GM19372 (cell line): ENCODE measurements around the gene BRD1.

ENCODE experiments used
- ATAC-seq: cut with Tn5 transposase; IDR thresholded peaks from one replicate; pipeline ENCODE4 v1.9.1; 2021; ENCODE audit warnings: mild to moderate bottlenecking, low read depth, moderate library complexity; ENCODE audit not compliant: unreplicated experiment

BRD1 gene

GRCh38 chr22:49827853-49828598, at the start of gene BRD1:
TSS of gene BRD1 (minus strand) at chr22:49827873. CDS start at chr22:49824317, 3,556 bp downstream.
- no peak for ATAC-seq

DNA sequence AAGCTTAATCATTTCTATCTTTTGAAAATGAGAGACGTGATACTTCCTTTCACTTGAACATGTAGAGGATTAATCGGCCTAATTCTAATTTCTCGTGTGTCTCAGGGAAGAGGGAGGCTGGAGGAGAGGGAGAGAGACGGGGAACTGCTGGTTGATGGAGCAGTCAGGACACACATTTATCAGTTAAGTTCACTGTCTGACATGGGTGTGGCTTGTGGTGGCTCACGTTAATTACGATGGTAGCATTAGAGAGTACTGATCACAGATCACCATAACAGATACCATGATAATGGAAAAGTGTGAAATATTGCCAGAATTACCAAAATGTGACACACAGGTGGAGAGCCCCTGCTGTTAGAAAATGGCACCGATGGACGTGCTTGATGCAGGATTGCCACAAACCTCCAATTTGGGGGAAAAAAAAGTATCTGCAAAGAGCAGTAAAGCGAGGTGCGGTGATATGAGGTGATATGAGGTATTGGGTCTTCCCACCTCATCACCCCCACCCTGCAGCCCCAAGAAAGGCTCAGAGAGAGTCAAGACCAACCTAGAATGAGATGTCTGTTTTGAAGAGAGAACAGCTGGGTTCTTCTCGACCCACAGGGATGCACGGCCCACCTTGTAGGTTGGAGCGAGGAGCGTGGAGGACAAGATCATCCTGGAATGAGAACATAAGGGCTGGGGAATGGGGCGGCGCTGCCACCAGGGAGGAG, 45.7 kb upstream of the BRD1 start:
- ATAC-seq, result no peak

- no peak for ATAC-seq
Observed at GRCh38 chr22:49872347-49872746, 44.7 kb upstream of the BRD1 start.

GRCh38 chr22:49871482-49871881, 43.8 kb upstream of the BRD1 start:
- ATAC-seq, result no peak

GRCh38 chr22:49869845-49870712, 42.4 kb upstream of the BRD1 start:
- no peak for ATAC-seq

GRCh38 chr22:49869086-49869830, 41.6 kb upstream of the BRD1 start:
- no peak for ATAC-seq

GRCh38 chr22:49867303-49868265, 39.9 kb upstream of the BRD1 start:
- no peak for ATAC-seq

DNA sequence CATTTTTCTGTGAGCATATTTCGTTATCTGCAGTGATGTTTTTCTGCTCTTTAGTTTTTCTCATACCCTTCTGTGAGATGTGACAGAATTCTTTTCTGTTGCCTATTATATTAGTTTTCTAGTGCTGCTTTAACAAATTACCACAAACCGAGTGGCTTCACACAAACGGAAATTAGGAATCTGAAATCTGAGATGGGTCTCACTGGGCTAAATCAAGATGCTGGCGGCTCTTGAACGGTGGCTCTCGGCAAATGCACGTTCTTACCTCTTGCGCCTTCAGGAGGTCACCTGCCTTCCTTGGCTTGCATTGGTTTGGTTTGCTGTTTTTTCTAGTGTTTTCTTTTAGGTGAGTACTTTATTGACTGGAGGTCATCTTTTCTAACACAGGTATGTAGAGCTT, 39.0 kb upstream of the BRD1 start:
- no peak for ATAC-seq

DNA sequence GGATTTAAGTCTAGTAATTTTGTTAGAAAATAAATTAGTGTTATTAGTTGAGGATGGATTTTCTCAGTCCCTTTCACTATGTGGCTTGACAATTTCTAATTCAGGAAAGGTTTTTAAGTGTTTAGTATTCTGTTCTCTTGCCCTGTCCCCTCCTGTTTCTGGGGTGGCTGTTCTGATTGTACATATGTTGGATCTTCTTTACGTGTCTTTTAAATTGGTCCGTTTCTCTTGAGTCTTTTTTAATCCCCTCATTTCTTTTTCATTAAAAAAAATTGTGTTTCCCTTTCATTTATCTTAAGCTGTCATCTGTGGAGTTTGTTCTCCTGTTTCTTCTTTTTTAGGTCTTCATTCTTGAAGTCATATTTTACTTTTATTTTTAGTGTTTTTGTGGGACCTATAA, 38.5 kb upstream of the BRD1 start:
- ATAC-seq, result no peak

GRCh38 chr22:49865156-49865555, 37.5 kb upstream of the BRD1 start:
- no peak for ATAC-seq

DNA sequence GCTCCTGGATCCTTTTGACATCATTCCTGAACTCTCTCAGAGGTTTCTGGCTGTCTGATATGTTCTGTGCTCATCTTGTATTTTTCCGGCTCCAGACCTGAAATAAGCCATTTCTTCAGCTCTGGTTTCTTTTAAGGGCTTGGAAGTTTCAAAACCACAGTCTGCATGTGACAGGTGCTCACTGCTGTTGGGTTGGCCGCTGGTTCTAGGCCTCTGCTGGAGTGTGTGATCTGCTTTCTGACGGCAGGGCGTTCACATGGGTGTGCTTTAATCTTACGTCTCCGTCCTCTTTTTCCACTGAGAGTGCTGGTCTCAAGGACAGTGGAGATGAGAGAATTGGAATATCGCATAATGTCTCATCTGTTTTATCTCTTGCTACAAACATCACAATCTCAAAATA, 36.3 kb upstream of the BRD1 start:
- no peak for ATAC-seq

DNA sequence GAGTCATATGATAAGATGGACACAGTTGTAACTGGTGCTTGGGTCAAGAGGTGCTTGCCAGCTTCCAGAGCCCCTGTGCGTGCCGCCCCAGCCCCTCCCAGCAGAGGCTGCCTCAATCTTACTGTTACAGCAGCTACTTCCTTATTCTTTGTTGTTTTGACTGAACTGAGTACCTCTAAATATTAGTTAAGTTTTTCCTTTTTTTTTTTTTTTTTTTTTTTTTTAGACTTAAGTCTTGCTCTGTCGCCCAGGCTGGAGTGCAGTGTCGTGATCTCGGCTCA, 34.8 kb upstream of the BRD1 start:
- no peak for ATAC-seq

GRCh38 chr22:49861642-49862495, 34.2 kb upstream of the BRD1 start:
- no peak for ATAC-seq

DNA sequence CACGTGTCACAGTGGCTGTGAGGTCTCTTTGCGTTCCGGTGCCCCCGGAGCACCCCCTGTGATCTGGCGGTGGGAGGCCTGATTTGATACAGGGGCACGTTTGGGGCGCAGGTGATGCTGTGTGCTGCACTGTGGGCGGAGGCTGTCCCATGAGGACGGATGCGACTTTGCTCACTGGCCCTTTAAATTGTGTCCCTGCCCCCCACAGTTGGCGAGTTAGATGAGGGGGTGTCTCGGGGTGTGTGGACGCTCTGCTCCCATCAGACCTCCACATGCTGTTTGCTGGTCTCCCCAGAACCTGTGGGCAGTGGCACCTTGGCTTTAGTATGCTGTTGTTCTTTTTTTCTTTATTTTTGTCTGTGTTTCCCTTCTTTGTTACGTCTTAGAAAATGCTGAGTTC, 31.2 kb upstream of the BRD1 start:
- ATAC-seq, result no peak

DNA sequence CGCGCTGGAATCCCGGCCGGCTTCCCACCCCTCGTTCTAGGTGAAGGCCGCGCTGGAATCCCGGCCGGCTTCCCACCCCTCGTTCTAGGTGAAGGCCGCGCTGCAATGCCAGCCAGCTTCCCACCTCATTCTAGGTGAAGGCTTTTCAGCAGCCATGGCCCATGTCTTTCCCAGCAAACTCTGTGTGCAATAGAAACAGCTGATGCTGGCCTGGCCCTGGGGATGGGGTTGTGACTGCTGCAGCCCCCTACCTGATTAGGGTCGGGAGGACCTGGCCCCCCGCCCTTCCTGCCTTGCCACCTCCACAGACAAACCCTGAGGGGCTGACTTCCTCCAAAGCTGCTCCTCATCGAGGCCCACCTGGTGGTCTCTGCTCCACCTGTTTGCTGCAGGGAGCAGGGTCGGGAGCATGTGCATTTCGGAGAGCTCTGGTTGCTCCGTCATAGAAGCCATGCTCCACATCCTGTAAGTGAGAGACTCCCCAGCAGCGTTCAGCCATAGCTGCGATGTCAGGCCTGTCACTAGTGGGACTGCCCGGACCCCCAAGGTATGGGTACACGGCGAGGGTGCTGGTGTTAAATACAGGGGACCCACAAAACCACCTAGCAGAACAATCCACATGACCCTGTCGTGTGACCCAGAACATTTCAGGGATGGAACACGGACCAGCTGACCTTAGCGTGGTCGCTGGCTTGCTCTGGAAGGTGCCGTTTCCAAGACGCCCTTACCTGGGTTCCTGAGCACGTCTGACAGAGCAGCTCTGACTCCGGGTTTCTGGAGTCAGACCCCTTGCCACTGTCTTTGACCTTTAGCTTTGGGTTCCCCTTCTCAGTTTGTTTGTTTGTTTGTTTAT, 29.3 kb upstream of the BRD1 start:
- ATAC-seq, result no peak

DNA sequence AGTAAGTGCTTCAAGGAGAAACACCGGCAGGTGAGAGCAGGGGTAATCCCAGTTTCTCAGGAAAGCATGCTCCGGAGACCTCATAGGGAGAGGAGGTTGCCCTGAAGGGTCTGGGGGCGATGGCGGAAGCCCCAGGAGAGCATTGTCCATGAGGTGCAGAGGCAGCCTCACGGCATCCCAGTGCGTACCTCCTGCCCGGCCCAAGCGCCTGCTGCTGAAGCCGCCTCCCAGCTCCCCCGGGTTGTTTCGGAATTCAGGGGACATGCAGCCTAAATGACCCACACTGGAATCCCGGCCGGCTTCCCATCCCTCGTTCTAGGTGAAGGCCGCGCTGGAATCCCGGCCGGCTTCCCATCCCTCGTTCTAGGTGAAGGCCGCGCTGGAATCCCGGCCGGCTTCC, 28.7 kb upstream of the BRD1 start:
- no peak for ATAC-seq

DNA sequence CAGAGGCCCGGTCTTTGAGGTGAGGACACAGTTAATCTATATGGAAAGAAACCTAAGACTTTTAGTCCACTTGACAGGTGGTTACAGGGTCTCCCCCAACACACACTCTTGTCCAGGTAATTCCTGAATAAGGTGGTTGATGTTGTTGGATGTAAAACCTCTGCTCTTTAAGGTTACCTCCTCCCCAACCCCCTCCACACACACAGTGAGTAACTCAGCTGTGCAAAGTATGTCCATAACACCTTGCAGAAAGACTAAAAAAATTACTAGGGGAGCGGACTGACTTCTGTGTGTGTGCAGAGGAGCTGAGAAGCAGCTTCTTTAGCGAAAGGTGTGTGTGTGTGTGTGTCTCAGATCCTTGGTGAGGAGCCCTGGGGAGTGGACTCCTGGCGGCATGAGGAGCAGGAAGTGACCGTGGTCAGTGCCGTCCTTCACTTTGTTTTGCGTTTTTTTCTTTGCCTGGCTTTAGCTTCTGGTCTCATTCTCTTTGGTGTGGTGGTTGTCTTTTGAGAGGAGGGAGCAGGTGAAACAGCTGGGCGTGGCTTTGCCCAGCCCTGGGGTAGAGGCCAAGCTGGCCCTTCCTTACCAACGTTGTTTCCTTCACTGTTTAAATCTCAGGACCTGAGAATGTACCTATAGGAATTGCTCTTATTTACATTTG, 27.7 kb upstream of the BRD1 start:
- ATAC-seq, result no peak
